Fibroblast of lung (primary cell): ENCODE results near the gene SEMA4B.

Experiments used
- CTCF ChIP-seq, 2 donors: IDR thresholded peaks in 1 of 2; conservative IDR thresholded peaks in 1 of 2; 1 replicate in 1 of 2; 2 replicates in 1 of 2; pipeline ENCODE4 v1.5.1; 2011 to 2012; ENCODE audit warnings: low read length in 2 of 2, control low read depth in 1 of 2, inconsistent platforms in 1 of 2, low read depth in 1 of 2, mild to moderate bottlenecking in 1 of 2
- EZH2 ChIP-seq: IDR thresholded peaks from 2 replicates; pipeline ENCODE4 v1.5.1; 2012; ENCODE audit warnings: low read length, control low read depth, mild to moderate bottlenecking; ENCODE audit errors: missing control alignments

GRCh38 chr15:90222547-90222946 lies 21.4 kb downstream of the SEMA4B start:
- TF ChIP-seq CTCF (conservative IDR thresholded peaks at IDR 0.05 in 1 of 2, IDR thresholded peaks at IDR 0.05 in 1 of 2; ENCODE audit: low read depth in 1 of 2, low read length in 2 of 2) (no peak), EZH2 (no peak)
